HEK293 (cell line): ENCODE data around the gene COL3A1.

Experiments
- CTCF ChIA-PET: fragments of 350-600 bp; formaldehyde crosslinking; extraction: SDS; loops from one replicate; lab custom pipeline; 2021; ENCODE audit warnings: antibody characterized with exemption; lab: Yijun Ruan, JAX
- POLR2A ChIA-PET: fragments of 300-600 bp; formaldehyde crosslinking; extraction: SDS; loops from one replicate; lab custom pipeline; 2020; ENCODE audit warnings: antibody characterized with exemption, inconsistent platforms; lab: Yijun Ruan, JAX
- H3K27ac ChIP-seq: fragments of 200-500 bp; sonication (Bioruptor generic); 2 replicates; pipeline ENCODE4 v1.5.1; 2014; ENCODE audit warnings: low read depth, low read length, control low read depth, inconsistent platforms; ENCODE audit errors: extremely low read depth
- H3K36me3 ChIP-seq, 2 experiments: fragments of 200-500 bp in 1 of 2; sonication (Bioruptor generic) in 1 of 2; 1 replicate in 1 of 2; 2 replicates in 1 of 2; pipeline ENCODE4 v1.5.1; 2014 to 2017; ENCODE audit warnings: inconsistent platforms in 2 of 2, low read length in 2 of 2; ENCODE audit not compliant: control insufficient read depth in 2 of 2, insufficient read depth in 1 of 2
- H3K4me1 ChIP-seq: fragments of 200-500 bp; sonication (Bioruptor generic); 2 replicates; pipeline ENCODE4 v1.5.1; 2014; ENCODE audit warnings: mild to moderate bottlenecking, low read length, inconsistent platforms; ENCODE audit not compliant: control insufficient read depth, insufficient read depth
- H3K4me3 ChIP-seq: 2 replicates; pipeline ENCODE4 v1.5.1; 2011; ENCODE audit warnings: low read depth, mild to moderate bottlenecking, control low read depth, low read length, moderate library complexity
- H3K9me3 ChIP-seq: fragments of 200-500 bp; sonication (Bioruptor generic); 2 replicates; pipeline ENCODE4 v1.5.1; 2014; ENCODE audit warnings: low read depth, low read length, inconsistent platforms; ENCODE audit not compliant: control insufficient read depth, insufficient read depth
- CTCF ChIP-seq: fragments of 450-650 bp; formaldehyde crosslinking; IDR thresholded peaks from 2 replicates; pipeline ENCODE4 v1.5.1; 2016; ENCODE audit warnings: missing biosample characterization, missing genetic modification characterization
- GFI1B ChIP-seq: fragments of 450-650 bp; formaldehyde crosslinking; IDR thresholded peaks from 2 replicates; pipeline ENCODE4 v1.5.1; 2016; ENCODE audit warnings: missing biosample characterization, missing genetic modification characterization
- GLI2 ChIP-seq: fragments of 450-650 bp; formaldehyde crosslinking; IDR thresholded peaks from 2 replicates; pipeline ENCODE4; 2017; ENCODE audit warnings: missing biosample characterization, missing genetic modification characterization, low read depth, borderline replicate concordance
- GLIS1 ChIP-seq: fragments of 450-650 bp; formaldehyde crosslinking; IDR thresholded peaks from 2 replicates; pipeline ENCODE4 v1.5.1; 2016; ENCODE audit warnings: missing biosample characterization, missing genetic modification characterization
- GLIS2 ChIP-seq: fragments of 450-650 bp; formaldehyde crosslinking; IDR thresholded peaks from 2 replicates; pipeline ENCODE4 v1.5.1; 2016; ENCODE audit warnings: missing biosample characterization, missing genetic modification characterization
- HOXD13 ChIP-seq: sonication (generic); formaldehyde crosslinking; IDR thresholded peaks from 2 replicates; pipeline ENCODE4 v1.8.0; 2022; ENCODE audit warnings: missing genetic modification reagents, borderline replicate concordance
- KLF8 ChIP-seq: fragments of 450-650 bp; formaldehyde crosslinking; IDR thresholded peaks from 2 replicates; pipeline ENCODE4 v1.5.1; 2016; ENCODE audit warnings: missing biosample characterization, missing genetic modification characterization
- MYNN ChIP-seq: fragments of 450-650 bp; formaldehyde crosslinking; IDR thresholded peaks from 2 replicates; pipeline ENCODE4 v1.5.1; 2016; ENCODE audit warnings: missing biosample characterization, missing genetic modification characterization, borderline replicate concordance
- SP3 ChIP-seq: fragments of 450-650 bp; formaldehyde crosslinking; IDR thresholded peaks from 2 replicates; pipeline ENCODE4 v1.5.1; 2016; ENCODE audit warnings: missing biosample characterization, missing genetic modification characterization
- TRIM28 ChIP-seq: IDR thresholded peaks from 2 replicates; pipeline ENCODE4 v1.6.1; 2011; ENCODE audit warnings: low read length, control low read depth, borderline replicate concordance
- WT1 ChIP-seq: fragments of 450-650 bp; formaldehyde crosslinking; IDR thresholded peaks from 2 replicates; pipeline ENCODE4 v1.5.1; 2016; ENCODE audit warnings: missing biosample characterization, missing genetic modification characterization
- ZBTB10 ChIP-seq: fragments of 450-650 bp; formaldehyde crosslinking; IDR thresholded peaks from 2 replicates; pipeline ENCODE4 v1.5.1; 2016; ENCODE audit warnings: missing biosample characterization, missing genetic modification characterization
- ZNF184 ChIP-seq: fragments of 450-650 bp; IDR thresholded peaks from 2 replicates; pipeline ENCODE4 v1.5.1; 2018; ENCODE audit warnings: missing biosample characterization, mild to moderate bottlenecking, missing genetic modification characterization
- ZNF311 ChIP-seq: fragments of 450-650 bp; formaldehyde crosslinking; IDR thresholded peaks from 2 replicates; pipeline ENCODE4 v1.5.1; 2017; ENCODE audit warnings: missing biosample characterization, missing genetic modification characterization, borderline replicate concordance
- ZNF350 ChIP-seq: fragments of 450-650 bp; formaldehyde crosslinking; IDR thresholded peaks from 2 replicates; pipeline ENCODE4 v1.5.0; 2017; ENCODE audit warnings: missing biosample characterization, mild to moderate bottlenecking, missing genetic modification characterization
- ZNF423 ChIP-seq: fragments of 450-650 bp; formaldehyde crosslinking; IDR thresholded peaks from 2 replicates; pipeline ENCODE4 v1.5.1; 2016; ENCODE audit warnings: missing biosample characterization, missing genetic modification characterization
- ZNF596 ChIP-seq: fragments of 450-650 bp; IDR thresholded peaks from 2 replicates; pipeline ENCODE4 v1.5.0; 2018; ENCODE audit warnings: missing biosample characterization, mild to moderate bottlenecking, missing genetic modification characterization, moderate library complexity
- ZNF658 ChIP-seq: fragments of 450-650 bp; formaldehyde crosslinking; IDR thresholded peaks from 2 replicates; pipeline ENCODE4; 2016; ENCODE audit warnings: missing biosample characterization, missing genetic modification characterization
- ZNF670 ChIP-seq: fragments of 450-650 bp; formaldehyde crosslinking; IDR thresholded peaks from 2 replicates; pipeline ENCODE4 v1.5.1; 2016; ENCODE audit warnings: missing biosample characterization, missing genetic modification characterization, low read depth
- ZNF830 ChIP-seq: fragments of 450-650 bp; IDR thresholded peaks from 2 replicates; pipeline ENCODE4 v1.5.0; 2018; ENCODE audit warnings: missing biosample characterization, missing genetic modification characterization, low read depth, mild to moderate bottlenecking, moderate library complexity
- ZSCAN5A ChIP-seq: fragments of 450-650 bp; formaldehyde crosslinking; IDR thresholded peaks from 2 replicates; pipeline ENCODE4 v1.5.1; 2016; ENCODE audit warnings: missing biosample characterization, missing genetic modification characterization
- TF ChIP-seq, protein P1 (sequence below): fragments of 450-650 bp; formaldehyde crosslinking; IDR thresholded peaks from 2 replicates; pipeline ENCODE4 v1.5.1; 2016; ENCODE audit warnings: missing biosample characterization, missing genetic modification characterization

The COL3A1 gene

DNA sequence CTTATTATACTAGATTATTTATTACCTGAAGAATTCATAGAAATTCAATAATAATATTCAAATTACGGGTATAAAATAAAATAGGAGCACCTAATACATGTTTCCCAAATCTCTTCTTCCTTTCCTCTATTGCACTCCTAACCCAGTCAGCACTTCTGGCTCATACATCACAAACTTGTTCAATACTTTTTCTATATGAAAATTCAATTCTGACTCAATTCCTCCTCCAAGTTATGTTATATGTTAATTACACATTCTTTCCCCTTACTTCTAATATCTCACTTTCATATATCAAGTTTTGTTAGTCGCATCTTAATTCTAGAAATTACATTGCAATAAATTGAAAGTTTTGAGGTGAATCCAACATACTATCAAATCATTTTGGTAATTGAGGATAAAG is 17.9 kb upstream of the COL3A1 start (continued):
- TF ChIP-seq WT1 (tag by site-specific recombination): no peak

- ChIA-PET CTCF (interaction anchor here (0.6 kb wide), 1 partner anchor 1371 kb away, joined by 3 read pairs; no protein-coding TSS in a partner anchor), POLR2A (no interaction called here)
- Histone ChIP-seq H3K9me3 (no peaks in the 10 kb centered on the region), H3K4me1 (no peaks in the 10 kb centered on the region), H3K4me3 (no peak overlapping the region), H3K27ac (no peak overlapping the region), H3K36me3 (no peaks in the 10 kb centered on the region)
- TF ChIP-seq MYNN (tag by site-specific recombination) (no peak), ZNF596 (tag by site-specific recombination) (no peak), HOXD13 (no peak), CTCF (tag by site-specific recombination) (no peak), ZNF670 (no peak), ZBTB10 (tag by site-specific recombination) (no peak), ZNF184 (tag by site-specific recombination) (no peak), ZNF311 (no peak), GLI2 (tag by site-specific recombination) (no peak), ZNF830 (tag by site-specific recombination) (no peak), ZNF423 (no peak), GLIS1 (tag by site-specific recombination) (no peak), GFI1B (no peak), ZNF658 (tag by site-specific recombination) (no peak)
Observed at GRCh38 chr2:188956961-188957360, 17.2 kb upstream of the COL3A1 start.

DNA sequence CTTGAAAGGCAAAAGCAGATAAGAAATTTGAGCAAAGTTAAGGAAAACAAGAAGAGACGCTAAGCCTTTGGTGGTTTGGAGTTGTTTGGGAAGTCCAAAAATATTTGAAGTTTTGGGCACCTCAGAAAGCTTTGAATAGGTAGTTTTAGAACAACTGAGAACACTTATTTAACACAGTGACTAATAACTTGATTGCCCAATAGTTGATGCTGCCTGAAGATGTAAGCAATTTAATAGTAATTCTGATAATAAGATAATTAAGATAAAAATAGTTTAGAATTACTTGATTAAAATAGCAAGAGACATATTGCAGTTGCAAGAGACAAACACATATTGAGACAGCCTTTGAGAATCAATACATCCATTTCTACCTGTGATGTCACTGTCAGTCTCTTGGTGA is 16.5 kb upstream of the COL3A1 start:
- ChIA-PET POLR2A (no interaction called here), CTCF (no interaction called here)
- Histone ChIP-seq H3K4me1 (no peaks in the 10 kb centered on the region), H3K36me3 (no peaks in the 10 kb centered on the region), H3K4me3 (no peak overlapping the region), H3K9me3 (no peaks in the 10 kb centered on the region), H3K27ac (no peak overlapping the region)
- TF ChIP-seq ZNF350 (no peak), KLF8 (tag by site-specific recombination) (no peak), SP3 (no peak), GLIS2 (no peak), ZSCAN5A (tag by site-specific recombination) (no peak), TRIM28 (no peak)
- TF ChIP-seq, protein P1, sequence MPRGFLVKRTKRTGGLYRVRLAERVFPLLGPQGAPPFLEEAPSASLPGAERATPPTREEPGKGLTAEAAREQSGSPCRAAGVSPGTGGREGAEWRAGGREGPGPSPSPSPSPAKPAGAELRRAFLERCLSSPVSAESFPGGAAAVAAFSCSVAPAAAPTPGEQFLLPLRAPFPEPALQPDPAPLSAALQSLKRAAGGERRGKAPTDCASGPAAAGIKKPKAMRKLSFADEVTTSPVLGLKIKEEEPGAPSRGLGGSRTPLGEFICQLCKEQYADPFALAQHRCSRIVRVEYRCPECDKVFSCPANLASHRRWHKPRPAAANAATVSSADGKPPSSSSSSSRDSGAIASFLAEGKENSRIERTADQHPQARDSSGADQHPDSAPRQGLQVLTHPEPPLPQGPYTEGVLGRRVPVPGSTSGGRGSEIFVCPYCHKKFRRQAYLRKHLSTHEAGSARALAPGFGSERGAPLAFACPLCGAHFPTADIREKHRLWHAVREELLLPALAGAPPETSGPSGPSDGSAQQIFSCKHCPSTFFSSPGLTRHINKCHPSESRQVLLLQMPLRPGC (tag by site-specific recombination): no peak
